ENCODE measurements around the gene ZNF516. TPM values are rescaled to one million over a fixed set of nuclear protein-coding genes. Genes with fewer than 3 reads are reported as not detected.

ZNF516 gene
- total RNA-seq, 1 donor from 2014 or later = 21.6 TPM

GRCh38 chr18:76464281-76465259, 30.5 kb downstream of the ZNF516 start:
- Histone ChIP-seq H3K9me3 (no peaks in the 10 kb centered on the region), H3K27me3 (no peaks in the 10 kb centered on the region), H3K36me3 (no peaks in the 10 kb centered on the region), H3K27ac (no peak overlapping the region), H3K4me3 (no peak overlapping the region), H3K4me1 (peaks cover 0 to 5% of the 10 kb centered on the region in 2 donors)
- intact Hi-C loops (cut with DNase I) = loop anchor here (5.0 kb wide), 2 partner anchors 158 to 668 kb away; partner anchors contain the start of gene MBP
- TF ChIP-seq CTCF (IDR thresholded peaks at IDR 0.05) = no peak
- no peak for DNase-seq (ENCODE audit: low spot score in 2 of 2)

- Histone ChIP-seq H3K9me3 (no peaks in the 10 kb centered on the region), H3K27me3 (no peaks in the 10 kb centered on the region), H3K27ac (no peak overlapping the region), H3K4me3 (no peak overlapping the region), H3K4me1 (peaks cover 0 to 10% of the 10 kb centered on the region in 2 donors), H3K36me3 (no peaks in the 10 kb centered on the region)
- no peak for TF ChIP-seq CTCF (IDR thresholded peaks at IDR 0.05)
- intact Hi-C loops (cut with DNase I) = loop anchor here (5.0 kb wide), 2 partner anchors 158 to 668 kb away; partner anchors contain the start of gene MBP
- DNase-seq (ENCODE audit: low spot score in 2 of 2) = no peak
These were observed 31.2 kb downstream of the ZNF516 start for GRCh38 chr18:76463872-76464271.

- no peak for TF ChIP-seq CTCF (IDR thresholded peaks at IDR 0.05)
- intact Hi-C loops (cut with DNase I) = loop anchor here (5.0 kb wide), 2 partner anchors 159 to 669 kb away; partner anchors contain the start of gene MBP
- no peak overlapping the region for H3K27ac ChIP-seq
- peaks cover 0 to 12% of the 10 kb centered on the region in 2 donors for H3K4me1 ChIP-seq
- no peaks in the 10 kb centered on the region for H3K36me3 ChIP-seq
- no peaks in the 10 kb centered on the region for H3K27me3 ChIP-seq
- no peaks in the 10 kb centered on the region for H3K9me3 ChIP-seq
- no peak overlapping the region for H3K4me3 ChIP-seq
- DNase-seq (ENCODE audit: low spot score in 2 of 2) = no peak
These were observed 31.7 kb downstream of the ZNF516 start for GRCh38 chr18:76463358-76463757.

- no peak overlapping the region for H3K4me3 ChIP-seq
- DNase-seq (ENCODE audit: low spot score in 2 of 2) = no peak
- no peak for TF ChIP-seq CTCF (IDR thresholded peaks at IDR 0.05)
These were observed 32.7 kb downstream of the ZNF516 start for GRCh38 chr18:76462326-76462694.

GRCh38 chr18:76461692-76462325, 33.2 kb downstream of the ZNF516 start:
- intact Hi-C loops (cut with DNase I) = loop anchor here (2.0 to 5.0 kb wide), 3 partner anchors 15 to 670 kb away; partner anchors contain the start of gene MBP
- peaks cover 0 to 12% of the 10 kb centered on the region in 2 donors for H3K4me1 ChIP-seq
- H3K27ac ChIP-seq = no peak overlapping the region
- no peaks in the 10 kb centered on the region for H3K9me3 ChIP-seq
- no peaks in the 10 kb centered on the region for H3K27me3 ChIP-seq
- DNase-seq (ENCODE audit: low spot score in 2 of 2) = no peak
- H3K4me3 ChIP-seq = no peak overlapping the region
- H3K36me3 ChIP-seq = no peaks in the 10 kb centered on the region
- no peak for TF ChIP-seq CTCF (IDR thresholded peaks at IDR 0.05)

More at GRCh38 chr18:76462326-76462694, 32.7 kb downstream of the ZNF516 start:
- intact Hi-C loops (cut with DNase I) = loop anchor here (5.0 kb wide), 2 partner anchors 160 to 670 kb away; partner anchors contain the start of gene MBP
- H3K9me3 ChIP-seq = no peaks in the 10 kb centered on the region
- no peaks in the 10 kb centered on the region for H3K27me3 ChIP-seq
- peaks cover 0 to 12% of the 10 kb centered on the region in 2 donors for H3K4me1 ChIP-seq
- H3K36me3 ChIP-seq = no peaks in the 10 kb centered on the region
- H3K27ac ChIP-seq = no peak overlapping the region

All from ascending aorta (tissue), 2 donors.